ENCODE measurements around the gene LRP1.

DNA sequence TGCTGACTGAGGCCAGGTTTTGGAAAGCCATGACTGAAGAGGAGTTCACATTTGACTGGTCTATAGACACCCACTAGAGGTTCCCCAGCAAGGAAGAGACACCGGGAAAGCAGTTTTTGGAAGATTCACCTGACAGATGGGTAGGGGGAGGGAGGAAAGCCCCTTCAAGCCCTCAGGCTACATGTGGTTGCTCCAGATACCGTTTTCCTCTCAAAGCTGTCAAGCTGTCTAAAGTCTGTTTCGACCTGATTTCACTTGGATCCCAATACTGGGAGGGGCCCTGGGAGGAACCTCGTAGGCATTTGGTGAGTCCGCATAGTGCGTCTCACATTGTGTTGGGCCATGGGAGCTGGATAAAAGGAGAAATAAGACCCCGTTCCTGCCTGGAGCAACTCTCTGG is 1.7 kb upstream of the LRP1 start:
- TF ChIP-seq EZH2 (IDR thresholded peaks at IDR 0.05) (no peak), POLR2AphosphoS5 (IDR thresholded peaks at IDR 0.05; ENCODE audit: borderline replicate concordance, low read depth, low read length) (no peak)

All from SK-N-MC (cell line).